Measurements from ENCODE around the gene TENM4. TPM values are rescaled to one million over a fixed set of nuclear protein-coding genes. Genes with fewer than 3 reads are reported as not detected.

The TENM4 gene
- total and polyA plus RNA-seq, 2 of the 8 experiments (the other 6 are each of a cell fraction or from before 2014, with no cell fraction given), result 3.5 to 7.2 TPM

- TF ChIP-seq GABPA (IDR thresholded peaks at IDR 0.05; ENCODE audit: borderline replicate concordance, insufficient read depth, low read length), result no peak
- no peak for TF ChIP-seq RFX5 (IDR thresholded peaks at IDR 0.05; ENCODE audit: borderline replicate concordance, low read depth, low read length)
- no peak for TF ChIP-seq POU5F1 (IDR thresholded peaks at IDR 0.05; ENCODE audit: low read depth, low read length)
- TF ChIP-seq, protein P1, sequence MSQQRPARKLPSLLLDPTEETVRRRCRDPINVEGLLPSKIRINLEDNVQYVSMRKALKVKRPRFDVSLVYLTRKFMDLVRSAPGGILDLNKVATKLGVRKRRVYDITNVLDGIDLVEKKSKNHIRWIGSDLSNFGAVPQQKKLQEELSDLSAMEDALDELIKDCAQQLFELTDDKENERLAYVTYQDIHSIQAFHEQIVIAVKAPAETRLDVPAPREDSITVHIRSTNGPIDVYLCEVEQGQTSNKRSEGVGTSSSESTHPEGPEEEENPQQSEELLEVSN (IDR thresholded peaks at IDR 0.05), result no peak
- no peak for TF ChIP-seq BCL11A (IDR thresholded peaks at IDR 0.05; ENCODE audit: low read depth in 2 of 2, low read length in 2 of 2)
- no peak for TF ChIP-seq POLR2AphosphoS5 (IDR thresholded peaks at IDR 0.05; ENCODE audit: low read depth, low read length)
- no peak for TF ChIP-seq KDM4A (IDR thresholded peaks at IDR 0.05; ENCODE audit: low read depth, low read length, severe bottlenecking)
Measured at GRCh38 chr11:78831571-78831970, 609.3 kb downstream of the TENM4 start (continued).
